HCT116 (cell line): ENCODE measurements around the gene RPL36A. TPM values are rescaled to one million over a fixed set of nuclear protein-coding genes. Genes with fewer than 3 reads are reported as not detected.

Experiments used
- ATAC-seq: fragments of 200-7000 bp; cut with Tn5 transposase; 2 replicates; pipeline ENCODE4 v1.9.1; 2020; ENCODE audit warnings: mild to moderate bottlenecking, moderate library complexity
- BruUV-seq: library from RNA; stranded (reverse); fragments of 400-500 nt; replicated peaks from 2 replicates; lab custom pipeline; 2021; lab: Mats Ljungman, UMichigan
- CTCF ChIA-PET: fragments of 300-600 bp; sonication (Branson Sonifier 250); formaldehyde crosslinking; loops from one replicate; lab custom pipeline; 2021; ENCODE audit warnings: antibody characterized with exemption; lab: Charles Lee
- POLR2A ChIA-PET: fragments of 300-600, 350-600 bp; sonication (Branson Sonifier 250); formaldehyde crosslinking; loops from one replicate; lab custom pipeline; 2021; ENCODE audit warnings: antibody characterized with exemption; lab: Charles Lee
- RAD21 ChIA-PET, 2 experiments: fragments of 300-600 bp; sonication (Branson Sonifier 250); formaldehyde crosslinking; loops; one replicate each; lab custom pipeline; 2023; ENCODE audit warnings: low total read pairs in 2 of 2; ENCODE audit not compliant: uncharacterized antibody in 2 of 2, unreplicated experiment in 2 of 2, low non-redundant PET in 1 of 2; lab: Charles Lee
- DNase-seq: peaks from one replicate; pipeline ENCODE4 v3.0.0-alpha.2; 2010; ENCODE audit warnings: low read depth, low spot score
- H2AFZ ChIP-seq: fragments of 200-600 bp; shearing (Covaris generic), sonication (generic); 2 replicates; pipeline ENCODE4 v1.6.1; 2017; ENCODE audit warnings: low read depth, mixed run types, mixed read lengths, antibody characterized with exemption, low read length; ENCODE audit not compliant: poor library complexity, severe bottlenecking
- H3K27ac ChIP-seq: 2 replicates; pipeline ENCODE4 v1.5.1; 2012; ENCODE audit warnings: low read depth, low read length
- H3K27me3 ChIP-seq: fragments of 200-600 bp; sonication (generic); 2 replicates; pipeline ENCODE4 v1.6.1; 2016; ENCODE audit warnings: mixed run types, low read length, mixed read lengths; ENCODE audit not compliant: insufficient read depth
- H3K36me3 ChIP-seq, 2 experiments: fragments of 200-500 bp in 1 of 2; fragments of 200-600 bp in 1 of 2; sonication (Bioruptor generic) in 1 of 2; sonication (generic) in 1 of 2; 2 replicates each; pipeline versions ENCODE4 v1.5.1 to v1.6.1; 2014 to 2016; ENCODE audit warnings: low read length in 2 of 2, inconsistent platforms in 1 of 2, mixed read lengths in 1 of 2, mixed run types in 1 of 2; ENCODE audit not compliant: insufficient read depth in 2 of 2, control insufficient read depth in 1 of 2
- H3K4me1 ChIP-seq, 2 experiments: fragments of 200-600 bp in 1 of 2; sonication (generic) in 1 of 2; 2 replicates each; pipeline versions ENCODE4 v1.5.1 to v1.6.1; 2012 to 2017; ENCODE audit warnings: low read length in 2 of 2, inconsistent platforms in 1 of 2, mild to moderate bottlenecking in 1 of 2, mixed read lengths in 1 of 2, mixed run types in 1 of 2, moderate library complexity in 1 of 2; ENCODE audit not compliant: insufficient read depth in 2 of 2, control insufficient read depth in 1 of 2
- H3K4me2 ChIP-seq: fragments of 200-600 bp; sonication (generic); 2 replicates; pipeline ENCODE4 v1.6.1; 2017; ENCODE audit warnings: mixed run types, low read length, mixed read lengths
- H3K4me3 ChIP-seq, 2 experiments: fragments of 200-600 bp in 1 of 2; sonication (generic) in 1 of 2; replicated peaks in 1 of 2; 2 replicates each; pipeline ENCODE4 v1.5.1; 2011 to 2016; ENCODE audit warnings: low read length in 2 of 2, control low read depth in 1 of 2, low read depth in 1 of 2, mild to moderate bottlenecking in 1 of 2, mixed read lengths in 1 of 2, mixed run types in 1 of 2
- H3K79me2 ChIP-seq: fragments of 200-600 bp; sonication (generic); 2 replicates; pipeline ENCODE4 v1.6.1; 2017; ENCODE audit warnings: mild to moderate bottlenecking, mixed run types, low read length, moderate library complexity, mixed read lengths; ENCODE audit not compliant: insufficient read depth
- H3K9ac ChIP-seq: fragments of 200-600 bp; sonication (generic); 2 replicates; pipeline ENCODE4 v1.6.1; 2016; ENCODE audit warnings: low read length, mixed read lengths
- H3K9me2 ChIP-seq: fragments of 200-600 bp; sonication (generic), shearing (Covaris generic); 2 replicates; pipeline ENCODE4 v1.6.1; 2017; ENCODE audit warnings: mixed run types, mild to moderate bottlenecking, moderate library complexity; ENCODE audit not compliant: insufficient read depth
- H3K9me3 ChIP-seq, 2 experiments: fragments of 200-500 bp in 1 of 2; fragments of 200-600 bp in 1 of 2; sonication (Bioruptor generic) in 1 of 2; sonication (generic) in 1 of 2; 2 replicates each; pipeline ENCODE4 v1.6.1; 2014 to 2017; ENCODE audit warnings: low read length in 2 of 2, mixed read lengths in 2 of 2, inconsistent platforms in 1 of 2, low read depth in 1 of 2, mild to moderate bottlenecking in 1 of 2, mixed run types in 1 of 2, moderate library complexity in 1 of 2; ENCODE audit not compliant: control insufficient read depth in 1 of 2, insufficient read depth in 1 of 2
- H4K20me1 ChIP-seq: fragments of 200-600 bp; sonication (generic), shearing (Covaris generic); 2 replicates; pipeline ENCODE4 v1.6.1; 2017; ENCODE audit warnings: mixed run types, mild to moderate bottlenecking, moderate library complexity; ENCODE audit not compliant: insufficient read depth
- ATF3 ChIP-seq: IDR thresholded peaks from 2 replicates; pipeline ENCODE4 v1.6.1; 2012
- CEBPB ChIP-seq: IDR thresholded peaks from 2 replicates; pipeline ENCODE4 v1.6.1; 2012; ENCODE audit warnings: low read depth
- EGR1 ChIP-seq: IDR thresholded peaks from 2 replicates; pipeline ENCODE4 v1.6.1; 2012; ENCODE audit warnings: low read depth
- ELF1 ChIP-seq: IDR thresholded peaks from 2 replicates; pipeline ENCODE4 v1.6.1; 2012; ENCODE audit warnings: low read depth, borderline replicate concordance
- FOSL1 ChIP-seq: IDR thresholded peaks from 2 replicates; pipeline ENCODE4 v1.6.1; 2012; ENCODE audit warnings: low read depth
- POLR2A ChIP-seq: IDR thresholded peaks from 2 replicates; pipeline ENCODE4 v1.7.0; 2011; ENCODE audit warnings: borderline replicate concordance; ENCODE audit not compliant: insufficient read depth, insufficient read length; ENCODE audit errors: extremely low read depth
- POLR2AphosphoS5 ChIP-seq: IDR thresholded peaks from 2 replicates; pipeline ENCODE4 v1.6.1; 2011; ENCODE audit warnings: mild to moderate bottlenecking, low read depth, low read length, moderate library complexity
- REST ChIP-seq: IDR thresholded peaks from 2 replicates; pipeline ENCODE4 v1.6.1; 2012; ENCODE audit warnings: low read depth
- SIN3A ChIP-seq: IDR thresholded peaks from 2 replicates; pipeline ENCODE4 v1.6.1; 2012; ENCODE audit warnings: low read depth
- SRF ChIP-seq: IDR thresholded peaks from 2 replicates; pipeline ENCODE4 v1.6.1; 2012; ENCODE audit warnings: low read depth
- TCF7L2 ChIP-seq: IDR thresholded peaks from 2 replicates; pipeline ENCODE4 v1.7.0; 2011; ENCODE audit warnings: borderline replicate concordance, inconsistent platforms; ENCODE audit not compliant: insufficient read depth, insufficient read length; ENCODE audit errors: extremely low read depth
- ZFX ChIP-seq: fragments of 450-650 bp; IDR thresholded peaks from 2 replicates; pipeline ENCODE4 v1.6.1; 2017
- ZNF274 ChIP-seq: fragments of 200-500 bp; sonication (Bioruptor generic); IDR thresholded peaks from 2 replicates; pipeline ENCODE4 v1.6.1; 2014; ENCODE audit warnings: mild to moderate bottlenecking, low read depth, low read length, inconsistent platforms
- intact Hi-C: fragments of 100-400 bp; cut with micrococcal nuclease; formaldehyde crosslinking; loops from 2 replicates; pipeline ENCODE4 v1.10.0; 2022
- total RNA-seq: library from RNA; stranded (reverse); gene quantifications from one replicate; pipeline ENCODE4 v1.2.1, GENCODE V29; 2021; ENCODE audit not compliant: unreplicated experiment

RPL36A gene
- total RNA-seq, 1 experiment from 2014 or later: 360 TPM

- ATAC-seq: no peak
- CTCF ChIA-PET: no interaction called here
- Histone ChIP-seq H3K27ac (no peak overlapping the region), H2AFZ (no peak overlapping the region), H3K36me3 (no peaks in the 10 kb centered on the region), H3K4me3 (no peak overlapping the region), H3K9me2 (no peaks in the 10 kb centered on the region), H3K27me3 (no peaks in the 10 kb centered on the region), H4K20me1 (no peaks in the 10 kb centered on the region), H3K9me3 (no peaks in the 10 kb centered on the region), H3K4me2 (no peak overlapping the region), H3K4me1 (no peaks in the 10 kb centered on the region), H3K79me2 (no peaks in the 10 kb centered on the region), H3K9ac (no peak overlapping the region)
- POLR2A ChIA-PET: no interaction called here
- no peak for DNase-seq
- intact Hi-C loops: no loop called here
- RAD21 ChIA-PET: no interaction called here
- BruUV-seq: no TSS peak
- no peak for TF ChIP-seq SIN3A
- TF ChIP-seq FOSL1: no peak
- TF ChIP-seq CEBPB: no peak
- no peak for TF ChIP-seq POLR2A
- TF ChIP-seq ZNF274: no peak
- TF ChIP-seq EGR1: no peak
- no peak for TF ChIP-seq ATF3
- no peak for TF ChIP-seq ELF1
- no peak for TF ChIP-seq POLR2AphosphoS5
- no peak for TF ChIP-seq ZFX
- no peak for TF ChIP-seq REST
- TF ChIP-seq SRF: no peak
- no peak for TF ChIP-seq TCF7L2
These were observed 39.8 kb downstream of the RPL36A start for GRCh38 chrX:101430457-101431078.
